ENCODE measurements around the gene LRTM2. TPM values are rescaled to one million over a fixed set of nuclear protein-coding genes. Genes with fewer than 3 reads are reported as not detected.
A peak's percentile ranks its signal among the peaks of the same experiment; 100 is the strongest.
"Not testable (repeated sequence)": the region's sequence is repeated elsewhere in the genome, so short reads cannot be mapped to it uniquely, and the experiment has no call there.

The LRTM2 gene
- total RNA-seq, 1 experiment from 2014 or later = not detected

- DNase-seq (ENCODE audit: low read depth) = peak; percentile 73
Measured at GRCh38 chr12:1811281-1811947, 9.0 kb upstream of the LRTM2 start.

- DNase-seq (ENCODE audit: low read depth) = no peak
Measured at GRCh38 chr12:1811948-1812291, 8.4 kb upstream of the LRTM2 start.

GRCh38 chr12:1812650-1813302, 7.6 kb upstream of the LRTM2 start:
- DNase-seq (ENCODE audit: low read depth) = peak; percentile 60

- DNase-seq (ENCODE audit: low read depth) = no peak
Measured at GRCh38 chr12:1814266-1814665, 6.1 kb upstream of the LRTM2 start.

- DNase-seq (ENCODE audit: low read depth) = no peak
Measured at GRCh38 chr12:1815108-1815507, 5.3 kb upstream of the LRTM2 start.

- no peak for DNase-seq (ENCODE audit: low read depth)
Measured at GRCh38 chr12:1815814-1816729, 4.3 kb upstream of the LRTM2 start.

- no peak for DNase-seq (ENCODE audit: low read depth)
Measured at GRCh38 chr12:1816730-1817348, 3.5 kb upstream of the LRTM2 start.

GRCh38 chr12:1817928-1818327, 2.4 kb upstream of the LRTM2 start:
- not testable (repeated sequence) for DNase-seq (ENCODE audit: low read depth)

- DNase-seq (ENCODE audit: low read depth) = no peak
Measured at GRCh38 chr12:1819050-1819449, 1.3 kb upstream of the LRTM2 start.

- no peak for DNase-seq (ENCODE audit: low read depth)
Measured at GRCh38 chr12:1819571-1819970, 794 bp upstream of the LRTM2 start.

GRCh38 chr12:1820896-1821291, 529 bp downstream of the LRTM2 start:
- DNase-seq (ENCODE audit: low read depth) = no peak

- no peak for DNase-seq (ENCODE audit: low read depth)
Measured at GRCh38 chr12:1821805-1822204, 1.4 kb downstream of the LRTM2 start.

GRCh38 chr12:1822699-1823098, 2.3 kb downstream of the LRTM2 start:
- DNase-seq (ENCODE audit: low read depth) = no peak

GRCh38 chr12:1823237-1823636, 2.9 kb downstream of the LRTM2 start:
- no peak for DNase-seq (ENCODE audit: low read depth)

GRCh38 chr12:1825382-1826102, 5.2 kb downstream of the LRTM2 start:
- DNase-seq (ENCODE audit: low read depth) = no peak

GRCh38 chr12:1826401-1826800, 6.0 kb downstream of the LRTM2 start:
- DNase-seq (ENCODE audit: low read depth) = no peak

- DNase-seq (ENCODE audit: low read depth) = peak; percentile 36
Measured at GRCh38 chr12:1826867-1827705, 6.7 kb downstream of the LRTM2 start.

GRCh38 chr12:1827826-1828805, 7.8 kb downstream of the LRTM2 start:
- DNase-seq (ENCODE audit: low read depth) = no peak

GRCh38 chr12:1828856-1829255, 8.5 kb downstream of the LRTM2 start:
- peak; percentile 78 for DNase-seq (ENCODE audit: low read depth)

Data from Daoy (cell line).